Dermis microvascular lymphatic vessel endothelial cell (primary cell): ENCODE data around the gene PKM. TPM values are rescaled to one million over a fixed set of nuclear protein-coding genes. Genes with fewer than 3 reads are reported as not detected.

Source experiments
- DNase-seq, 2 donors: peaks; one replicate each; pipeline versions ENCODE4 v3.0.0 to v3.0.0-alpha.2; 2010; ENCODE audit warnings: low read depth in 2 of 2
- total RNA-seq: library from RNA; depleted of rRNA; stranded (reverse); fragments of >200 nt; gene quantifications from 2 replicates; pipeline ENCODE4 v1.2.1, GENCODE V29; 2014

PKM gene
- total RNA-seq, 1 donor from 2014 or later, result 1,022 TPM

DNA sequence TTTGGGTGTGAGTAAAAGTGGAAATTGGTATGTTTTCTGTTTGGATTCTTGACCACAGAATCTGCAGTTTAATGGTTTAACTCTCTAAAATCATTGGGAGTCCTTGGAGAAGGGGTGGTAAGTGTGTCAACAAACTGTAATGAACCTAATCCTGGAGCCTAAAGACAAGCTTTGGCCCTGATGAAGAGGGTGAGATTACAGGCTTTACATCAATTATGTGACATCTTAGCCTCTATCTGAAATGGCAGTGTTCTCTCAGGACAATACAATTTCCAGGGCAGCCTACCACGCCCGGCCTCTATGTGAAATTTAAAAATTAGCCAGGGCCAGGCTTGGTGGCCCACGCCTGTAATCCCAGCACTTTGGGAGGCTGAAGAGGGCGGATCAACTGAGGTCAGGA, 4.3 kb upstream of the PKM start:
- no peak for DNase-seq

DNA sequence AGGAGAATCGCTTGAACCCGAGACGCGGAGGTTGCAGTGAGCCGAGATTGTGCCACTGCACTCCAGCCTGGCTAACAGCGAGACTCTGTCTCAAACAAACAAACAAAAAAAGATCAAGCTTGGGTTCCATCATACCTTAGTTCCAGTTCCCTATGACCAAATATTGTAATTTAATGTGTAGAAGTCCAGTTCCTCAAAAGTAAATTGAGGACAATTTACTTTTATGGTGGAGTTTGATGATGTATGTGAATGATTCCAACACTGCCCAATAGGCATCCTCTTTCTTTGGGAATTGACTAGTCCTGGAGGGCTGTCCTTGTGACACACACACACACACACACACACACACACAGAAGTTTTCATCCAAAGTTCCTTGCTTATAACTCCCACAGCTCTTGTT, 2.8 kb upstream of the PKM start:
- no peak for DNase-seq

DNA sequence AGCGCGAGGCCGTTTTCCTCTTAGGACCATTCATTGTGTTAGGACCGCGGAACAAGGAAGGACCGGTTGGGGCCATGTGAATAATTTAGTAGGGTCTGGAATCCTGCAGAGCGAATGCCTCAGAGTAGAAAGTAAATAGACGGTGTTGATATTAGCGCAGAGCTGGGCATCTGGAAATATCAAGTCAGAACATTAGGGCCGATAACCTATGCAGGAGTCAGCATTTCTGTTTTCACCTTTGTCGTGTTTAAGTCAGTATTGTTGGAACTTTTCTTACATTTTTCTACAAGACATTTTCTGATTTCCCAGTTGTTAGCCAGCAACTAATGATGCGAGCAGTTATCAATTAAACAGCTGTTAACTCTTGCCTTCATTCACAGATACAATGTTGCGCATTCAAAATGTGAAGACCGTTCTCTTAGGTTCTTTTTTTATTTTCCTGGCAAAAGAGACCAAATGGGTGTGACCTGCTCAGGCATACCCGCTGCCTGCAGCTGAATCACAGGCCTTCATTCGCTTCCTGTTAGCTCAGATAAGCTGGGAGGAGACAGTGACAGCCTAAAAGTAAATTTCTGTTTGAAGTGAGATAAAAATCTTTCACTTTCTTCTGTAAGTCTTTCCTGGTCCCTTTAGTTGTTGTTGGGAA, 966 bp upstream of the PKM start:
- DNase-seq, result peak; percentile 72 to 86

DNA sequence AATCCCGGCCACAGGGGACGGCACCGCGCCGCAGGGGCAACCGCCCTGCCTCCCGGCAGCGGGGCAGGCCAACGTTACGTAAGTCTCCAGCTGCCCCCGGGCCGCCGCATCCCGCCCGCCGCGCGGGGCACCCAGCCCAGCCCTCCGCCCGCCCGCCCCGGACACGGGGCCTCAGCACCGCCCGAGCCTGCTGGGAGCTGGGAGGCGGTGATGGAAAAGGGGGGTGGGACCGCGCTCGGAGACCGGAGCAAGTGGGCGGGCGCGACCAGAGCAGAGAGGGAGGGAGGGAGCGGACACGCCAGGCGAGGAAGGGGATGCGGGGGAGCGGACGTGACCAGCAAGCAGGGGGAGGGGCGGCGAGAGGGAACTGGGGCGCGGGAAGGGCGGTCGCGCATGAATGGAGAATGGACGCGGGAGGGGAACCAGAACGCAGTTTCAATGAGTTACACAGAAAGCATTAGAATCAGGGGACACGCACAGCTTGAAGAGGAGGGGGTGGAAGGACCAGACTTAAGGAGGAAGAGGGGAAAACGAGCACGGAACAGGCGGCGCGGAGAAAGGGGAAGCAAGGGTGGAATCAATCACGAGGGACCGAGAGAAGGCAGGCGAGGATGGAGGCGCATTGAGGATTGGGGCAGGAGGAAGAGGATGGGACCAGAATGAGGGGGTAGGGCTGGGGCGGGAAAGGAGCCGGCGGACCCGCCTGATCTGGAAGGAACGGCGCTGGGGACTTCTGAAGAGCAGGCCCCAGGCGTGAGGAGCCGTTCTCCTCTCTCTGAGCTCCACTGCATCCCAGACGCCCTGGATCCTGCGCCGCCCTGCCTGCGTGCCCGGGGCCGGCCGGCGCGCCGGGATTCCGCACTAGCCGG, 559 bp downstream of the PKM start:
- peak; percentile 81 to 95 for DNase-seq

DNA sequence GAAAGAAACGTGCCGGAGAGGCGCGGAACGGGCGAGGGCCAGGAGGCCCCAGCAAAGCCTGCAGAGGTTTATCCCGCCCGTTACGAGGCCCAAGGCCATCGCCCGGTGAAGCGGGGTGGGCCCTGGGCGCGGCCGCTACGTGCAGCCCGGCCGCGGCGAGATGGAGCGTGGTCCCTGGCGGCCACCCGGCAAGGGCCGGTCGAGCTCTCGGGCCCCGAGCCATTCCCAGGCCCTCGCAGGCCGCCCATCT, 1.1 kb downstream of the PKM start:
- no peak for DNase-seq

DNA sequence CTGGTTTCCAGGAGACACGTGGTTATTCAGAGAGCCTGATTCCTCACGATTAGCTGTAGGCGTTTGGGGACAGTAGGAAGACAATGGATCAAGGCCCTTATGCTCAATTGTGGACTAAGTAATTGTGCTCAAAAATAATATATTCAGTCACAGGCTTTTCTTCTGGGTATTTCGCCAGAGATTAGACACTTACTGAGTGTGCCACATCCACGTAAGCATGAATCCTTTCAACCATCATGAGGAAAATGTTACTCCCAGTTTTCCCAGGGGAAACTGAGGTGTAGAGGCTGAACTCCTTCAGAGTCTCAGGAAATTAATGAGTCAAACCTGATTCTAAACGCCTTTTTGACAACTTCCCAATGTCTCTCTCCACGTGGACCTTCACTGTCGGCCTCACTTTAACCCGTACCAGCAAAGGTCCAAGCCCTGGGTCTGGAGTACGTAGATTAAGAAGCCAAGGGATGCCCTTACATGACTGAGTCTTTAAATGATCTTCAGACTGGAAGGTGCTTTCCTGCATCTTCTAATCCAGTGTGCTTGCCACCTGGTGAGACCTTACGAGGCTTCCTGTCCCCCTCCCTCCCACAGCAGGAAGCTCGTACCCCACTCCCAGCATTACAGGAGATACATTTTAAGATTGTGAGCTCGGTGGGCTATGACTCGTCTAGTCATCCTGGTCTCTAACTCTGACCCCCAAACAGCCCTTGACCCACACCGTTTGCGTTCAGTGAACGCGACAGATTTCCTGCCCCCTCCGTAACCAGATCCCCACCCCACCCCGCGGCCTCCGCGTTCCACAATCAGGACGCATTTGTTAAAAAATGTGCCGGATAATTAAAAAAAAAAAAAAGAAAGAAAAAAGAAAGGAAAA, 1.7 kb downstream of the PKM start:
- peak in 1 of 2 donors; percentile 30 for DNase-seq

DNA sequence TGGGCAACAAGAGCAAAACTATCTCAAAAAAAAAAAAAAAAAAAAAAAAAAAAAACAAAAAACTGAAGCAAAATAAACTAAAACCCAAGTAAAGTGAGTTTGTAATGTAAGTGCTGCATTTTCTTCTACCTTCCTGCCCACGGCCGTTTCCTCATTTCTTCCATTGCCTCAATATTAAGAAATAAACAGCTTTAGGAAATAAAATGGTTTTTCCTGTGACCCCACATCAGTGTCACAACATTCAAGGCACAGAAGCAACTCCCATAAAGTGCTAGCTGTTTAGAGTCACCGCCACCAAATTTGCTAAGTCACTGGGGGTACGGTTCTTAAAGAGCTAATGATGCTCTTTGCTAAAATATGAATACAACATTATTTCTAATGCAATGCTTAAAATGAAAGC, 3.3 kb downstream of the PKM start:
- no peak for DNase-seq

DNA sequence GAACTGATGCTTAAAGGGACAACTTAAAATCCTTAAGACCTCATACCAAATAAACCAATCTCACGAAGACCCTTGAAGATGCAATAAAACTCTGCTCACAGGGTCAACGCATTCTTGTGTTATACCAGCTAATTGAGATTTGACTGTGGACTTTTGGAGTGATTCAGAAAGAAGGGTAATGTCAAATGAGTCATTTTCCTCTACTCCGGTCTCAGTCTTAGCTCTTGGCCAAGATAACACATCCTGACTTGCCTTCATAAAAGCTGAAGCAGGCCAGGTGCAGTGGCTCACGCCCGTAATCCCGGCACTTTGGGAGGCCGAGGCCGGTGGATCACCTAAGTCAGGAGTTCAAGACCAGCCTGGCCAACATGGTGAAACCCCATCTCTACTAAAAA, 3.8 kb downstream of the PKM start:
- peak in 1 of 2 donors; percentile 90 for DNase-seq

DNA sequence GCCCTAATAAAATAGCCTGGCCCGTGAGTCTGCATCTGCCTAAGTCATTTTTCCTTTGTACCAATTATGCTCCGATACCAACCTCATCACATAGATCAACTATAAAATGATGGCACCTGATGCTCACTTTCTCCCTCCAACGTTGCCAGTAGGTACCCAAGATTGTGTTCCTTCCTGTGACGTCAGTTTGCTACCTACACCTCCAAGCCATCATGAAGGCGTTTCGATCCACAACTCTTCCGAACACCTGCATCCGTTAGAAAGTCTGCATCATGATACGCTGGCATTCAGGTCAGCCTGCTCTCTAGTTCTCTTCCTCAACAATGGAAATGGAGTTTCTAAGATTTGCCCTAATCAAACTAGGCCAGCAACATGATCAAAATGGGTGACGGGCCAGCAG, 7.7 kb downstream of the PKM start:
- no peak for DNase-seq

DNA sequence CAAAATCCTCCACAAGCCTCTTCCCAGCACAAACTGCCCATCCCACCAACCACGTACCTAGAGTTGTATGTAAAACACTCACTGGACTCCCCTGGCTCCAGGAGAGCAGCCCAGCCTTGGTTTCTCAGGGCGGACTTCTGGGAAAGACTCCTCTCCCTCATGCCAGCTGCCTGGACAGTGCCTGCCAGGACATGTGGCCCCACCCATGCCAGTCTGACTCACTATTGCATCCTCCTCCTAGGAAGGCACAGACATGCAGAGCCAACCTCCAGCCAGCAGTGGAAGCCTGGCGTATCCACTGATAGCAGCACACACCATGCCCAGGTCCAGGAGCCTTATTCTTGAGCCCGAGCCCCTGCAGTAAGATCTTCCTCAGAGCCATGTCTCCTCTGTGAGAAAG, 8.6 kb downstream of the PKM start:
- peak in 1 of 2 donors; percentile 47 for DNase-seq

DNA sequence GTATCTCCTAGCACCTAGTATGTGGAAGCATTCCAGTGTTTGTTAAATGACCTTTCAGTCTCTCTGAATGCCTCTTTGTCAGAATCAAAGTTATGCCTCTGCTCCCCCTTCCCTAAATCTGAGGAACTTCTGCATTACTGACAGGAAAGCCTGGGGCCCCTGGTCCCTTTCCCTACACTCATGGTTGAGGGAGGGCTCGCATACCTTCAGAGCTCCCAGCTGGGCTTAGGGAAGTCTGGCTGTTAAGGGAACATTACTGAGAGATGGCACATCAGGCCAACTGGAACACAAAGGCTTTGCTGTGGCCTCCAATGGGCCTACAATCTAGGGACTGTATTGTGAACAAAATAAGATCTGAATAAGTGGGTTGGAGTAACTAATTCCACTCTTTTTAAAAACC, 10.3 kb downstream of the PKM start:
- no peak for DNase-seq

DNA sequence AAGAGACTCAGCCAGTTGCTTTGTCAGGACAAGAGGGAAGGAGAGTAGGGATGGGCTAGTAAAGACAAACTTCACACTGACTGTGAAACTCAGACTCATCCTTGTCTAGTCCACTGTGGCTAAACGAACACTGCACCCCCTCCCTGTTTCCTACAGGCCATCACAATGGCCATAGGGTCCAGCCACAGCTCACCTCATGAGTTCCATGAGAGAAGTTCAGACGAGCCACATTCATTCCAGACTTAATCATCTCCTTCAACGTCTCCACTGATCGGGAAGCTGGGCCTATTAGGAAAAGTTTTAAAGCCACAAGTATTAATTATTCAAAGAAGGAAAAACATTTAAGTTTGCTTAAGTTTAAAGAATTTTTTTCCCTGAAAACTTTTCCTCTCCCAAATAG, 13.8 kb downstream of the PKM start:
- no peak for DNase-seq

DNA sequence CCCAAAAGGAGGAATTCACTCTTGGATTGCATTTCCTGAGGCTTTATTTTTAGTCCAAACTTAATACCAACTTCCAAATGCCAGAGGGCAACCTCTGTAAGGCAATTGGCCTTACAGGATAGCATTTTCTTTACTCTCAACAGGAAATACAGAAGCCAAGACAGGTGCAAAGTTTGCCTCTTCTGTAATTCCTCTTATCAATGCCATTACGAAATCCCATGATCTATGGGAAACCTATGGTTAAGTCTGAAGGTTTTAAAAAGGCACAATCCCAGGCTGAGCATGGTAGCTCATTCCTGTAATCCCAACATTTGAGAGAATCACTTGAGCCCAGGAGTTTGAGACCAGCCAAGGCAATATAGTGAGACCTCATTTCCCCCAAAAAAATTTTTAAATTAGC, 14.9 kb downstream of the PKM start:
- no peak for DNase-seq

DNA sequence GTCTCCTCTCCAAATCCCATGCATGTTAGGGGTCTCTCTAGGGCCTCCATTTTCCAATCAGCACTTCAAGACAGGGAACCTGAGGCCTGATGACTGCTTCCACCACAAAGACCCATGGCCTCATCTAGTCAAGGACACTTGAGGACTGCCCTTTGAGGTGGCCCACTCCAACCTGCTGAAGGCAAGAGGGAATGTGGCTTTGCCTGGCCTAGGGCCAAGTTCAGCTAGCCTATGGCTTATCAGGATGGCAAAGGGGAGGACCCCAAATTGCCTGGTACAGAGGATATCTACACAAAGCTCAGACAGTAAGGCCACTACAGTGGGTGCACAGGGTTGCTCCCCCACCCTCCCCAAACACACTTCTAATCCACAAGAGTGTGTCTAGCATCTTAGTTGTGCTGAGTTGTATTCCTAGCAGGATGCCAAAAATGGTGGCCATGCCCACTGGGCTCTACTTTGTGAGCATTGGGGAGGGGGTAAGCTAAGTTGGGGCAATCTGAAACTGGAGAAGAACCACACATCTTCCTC, 23.4 kb downstream of the PKM start:
- no peak for DNase-seq

DNA sequence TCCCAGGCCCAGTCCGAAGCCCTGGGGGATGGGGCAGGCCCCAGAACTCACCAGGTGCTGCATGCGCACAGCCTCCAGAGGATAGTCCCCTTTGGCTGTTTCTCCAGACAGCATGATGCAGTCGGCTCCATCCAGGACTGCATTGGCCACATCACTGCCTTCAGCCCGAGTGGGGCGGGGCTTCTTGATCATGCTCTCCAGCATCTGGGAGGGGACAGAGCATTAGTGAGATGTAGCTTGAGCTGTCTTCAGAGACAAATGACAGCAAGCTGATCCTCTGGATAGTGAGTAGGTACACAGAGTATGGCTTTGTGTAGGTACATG, 24.4 kb downstream of the PKM start:
- no peak for DNase-seq

DNA sequence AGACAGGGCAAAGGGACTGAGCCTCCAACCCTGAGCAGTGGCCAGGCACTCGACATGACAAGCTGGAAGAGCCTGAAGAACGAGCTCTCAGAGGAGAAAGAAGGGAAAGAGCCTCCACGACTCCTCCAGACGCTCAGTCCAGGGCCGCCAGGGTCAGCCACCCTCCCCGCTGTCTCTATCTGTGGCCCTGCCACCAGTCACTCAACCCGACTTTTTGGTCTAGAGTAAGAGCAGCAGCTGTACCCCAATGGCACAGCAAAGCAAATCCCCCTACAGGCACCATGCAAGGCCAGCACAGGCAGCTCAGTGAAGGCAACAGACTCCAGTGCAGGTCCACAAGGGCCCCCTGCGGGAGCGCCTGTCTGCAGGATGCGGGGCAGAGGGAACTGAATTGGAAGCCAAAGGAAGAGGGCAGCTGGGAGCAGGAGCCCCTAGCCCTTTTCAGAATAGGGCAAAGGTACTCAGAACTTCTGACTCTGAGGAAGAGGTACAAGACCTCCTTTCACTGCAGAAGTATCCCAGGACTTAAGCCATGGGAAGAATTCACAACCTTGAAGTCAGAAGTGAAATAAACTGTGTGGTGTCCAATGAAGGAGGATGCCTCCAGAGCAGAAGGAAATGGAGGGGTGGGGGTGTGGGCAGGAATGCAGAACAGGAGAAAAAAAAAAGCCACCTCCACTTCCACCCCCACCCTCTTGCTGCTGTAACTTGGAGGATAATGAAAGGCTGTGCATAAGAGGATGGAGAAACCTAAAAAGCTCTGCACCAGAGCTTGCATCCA, 24.9 kb downstream of the PKM start:
- no peak for DNase-seq

DNA sequence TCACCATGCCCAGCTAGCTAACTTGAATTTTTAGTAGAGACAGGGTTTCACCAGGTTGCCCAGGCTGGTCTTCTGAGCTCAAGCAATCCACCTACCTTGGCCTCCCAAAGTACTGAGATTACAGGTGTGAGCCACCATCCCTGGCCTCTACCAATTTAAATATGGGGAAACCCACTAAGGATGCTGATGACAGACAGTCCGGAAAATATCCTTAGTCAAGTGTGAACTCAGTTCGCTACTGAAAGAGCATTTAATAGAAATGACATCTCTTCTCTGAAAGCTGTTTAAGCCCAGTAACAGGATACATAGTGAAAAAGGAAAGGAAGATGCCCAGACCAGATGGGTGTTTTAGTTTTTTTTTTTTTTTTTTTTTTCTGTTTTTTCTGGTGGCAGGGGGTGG, 25.7 kb downstream of the PKM start:
- no peak for DNase-seq

DNA sequence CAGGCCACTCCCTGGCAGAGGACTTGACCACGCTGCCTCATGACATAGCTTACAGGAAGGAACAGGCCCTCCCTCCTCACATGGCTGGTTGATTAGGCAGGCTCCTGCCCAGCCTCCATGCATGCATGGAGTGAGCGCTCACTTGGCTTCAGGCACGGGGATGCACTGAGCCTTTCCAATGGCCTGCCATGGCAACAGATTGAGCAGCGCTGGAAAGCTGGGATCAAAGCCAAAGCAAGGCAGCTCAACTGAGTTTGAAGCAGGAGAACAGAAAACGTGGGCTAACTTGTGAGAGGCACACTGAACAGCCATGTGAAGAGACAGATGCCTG, 27.5 kb downstream of the PKM start:
- peak; percentile 81 to 88 for DNase-seq

DNA sequence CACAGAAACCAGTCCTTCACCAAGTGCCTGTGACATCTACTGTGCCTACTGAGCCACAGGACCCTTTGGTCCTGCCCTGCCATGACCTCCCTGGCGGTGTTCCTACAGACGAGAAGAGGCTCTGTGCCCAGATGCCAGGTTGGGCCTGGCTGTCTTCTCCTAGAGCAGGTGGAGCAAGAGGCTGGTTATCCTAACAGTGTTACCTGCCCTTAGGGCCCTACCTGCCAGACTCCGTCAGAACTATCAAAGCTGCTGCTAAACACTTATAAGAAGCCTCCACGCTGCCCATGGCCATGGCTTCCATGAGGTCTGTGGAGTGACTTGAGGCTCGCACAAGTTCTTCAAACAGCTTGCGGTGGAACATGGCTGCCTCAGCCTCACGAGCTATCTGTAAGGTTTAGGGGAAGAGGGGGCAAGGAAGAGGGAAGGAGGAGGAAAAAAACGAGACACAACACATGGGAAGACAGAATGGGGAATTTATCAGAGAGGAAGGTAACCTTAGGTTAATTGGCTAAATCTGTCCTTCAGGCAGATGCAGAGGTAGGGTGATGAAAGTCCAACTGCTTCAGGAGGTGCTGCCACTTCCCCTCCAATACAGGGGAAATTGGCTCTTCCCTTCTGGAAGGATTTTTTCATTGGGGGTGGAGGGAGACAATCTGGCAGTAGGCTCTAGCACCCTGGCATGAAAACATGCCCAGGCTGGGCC, 28.0 kb downstream of the PKM start:
- DNase-seq, result no peak

DNA sequence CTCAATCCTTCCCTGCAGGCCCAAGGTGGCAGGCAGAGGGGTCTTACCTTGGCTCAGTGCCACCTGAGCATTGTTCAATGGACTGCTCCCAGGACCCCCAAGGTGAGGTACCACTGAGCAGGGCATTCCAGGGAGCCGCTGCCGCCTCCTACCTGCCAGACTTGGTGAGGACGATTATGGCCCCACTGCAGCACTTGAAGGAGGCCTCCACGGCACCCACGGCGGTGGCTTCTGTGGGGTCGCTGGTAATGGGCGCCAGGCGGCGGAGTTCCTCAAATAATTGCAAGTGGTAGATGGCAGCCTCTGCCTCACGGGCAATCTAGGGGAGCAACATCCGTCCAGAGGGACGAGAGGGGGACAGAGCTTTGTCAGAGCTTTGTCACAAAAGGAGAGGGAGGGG, 28.7 kb downstream of the PKM start:
- DNase-seq, result no peak

DNA sequence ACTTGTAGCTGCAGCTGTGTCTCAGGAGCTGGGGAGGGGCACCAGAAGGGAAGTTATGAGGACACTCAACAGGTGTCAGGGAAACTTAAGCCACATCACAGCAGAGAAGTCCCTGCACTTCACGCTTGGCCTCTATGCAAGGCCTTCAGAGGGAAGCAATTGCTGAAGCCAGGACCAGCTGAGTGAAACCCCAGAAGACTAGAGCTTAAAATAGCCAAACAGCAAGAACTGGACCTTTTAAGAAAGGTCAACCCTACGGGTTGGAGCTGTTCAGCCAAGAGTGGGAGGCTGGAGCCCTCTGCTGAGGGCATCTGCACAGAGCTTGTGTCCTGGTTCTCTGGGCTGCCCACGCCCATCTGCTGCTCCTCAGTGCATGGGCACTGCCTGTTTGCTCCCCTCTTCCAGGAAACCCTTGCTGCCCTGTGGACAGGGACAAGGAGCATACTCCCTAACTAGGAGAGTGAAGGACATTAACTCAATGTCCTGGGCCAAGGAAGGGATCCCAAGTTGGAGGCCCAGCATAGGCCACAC, 29.5 kb downstream of the PKM start:
- DNase-seq, result no peak
